ENCODE measurements around the gene C2CD3.

The C2CD3 gene

GRCh38 chr11:73977856-73978519, 192.8 kb downstream of the C2CD3 start:
- no peak for DNase-seq (ENCODE audit: low read depth)

- no peak for DNase-seq (ENCODE audit: low read depth)
Measured at GRCh38 chr11:73976451-73977151, 194.2 kb downstream of the C2CD3 start.

GRCh38 chr11:73975479-73975757, 195.4 kb downstream of the C2CD3 start:
- no peak for DNase-seq (ENCODE audit: low read depth)

- no peak for DNase-seq (ENCODE audit: low read depth)
Measured at GRCh38 chr11:73974604-73975478, 196.0 kb downstream of the C2CD3 start.

GRCh38 chr11:73972620-73973449, 198.0 kb downstream of the C2CD3 start:
- DNase-seq (ENCODE audit: low read depth), result no peak

- no peak for DNase-seq (ENCODE audit: low read depth)
Measured at GRCh38 chr11:73972187-73972586, 198.6 kb downstream of the C2CD3 start.

- DNase-seq (ENCODE audit: low read depth), result no peak
Measured at GRCh38 chr11:73971175-73971719, 199.6 kb downstream of the C2CD3 start.

GRCh38 chr11:73969991-73970800, 200.6 kb downstream of the C2CD3 start:
- DNase-seq (ENCODE audit: low read depth), result no peak

GRCh38 chr11:73969091-73969490, 201.7 kb downstream of the C2CD3 start:
- DNase-seq (ENCODE audit: low read depth), result no peak

- DNase-seq (ENCODE audit: low read depth), result no peak
Measured at GRCh38 chr11:73968356-73968966, 202.3 kb downstream of the C2CD3 start.

- no peak for DNase-seq (ENCODE audit: low read depth)
Measured at GRCh38 chr11:73965764-73966121, 205.1 kb downstream of the C2CD3 start.

GRCh38 chr11:73965076-73965763, 205.6 kb downstream of the C2CD3 start:
- DNase-seq (ENCODE audit: low read depth), result no peak

GRCh38 chr11:73963861-73964260, 206.9 kb downstream of the C2CD3 start:
- DNase-seq (ENCODE audit: low read depth), result no peak
